GM12878 (cell line): Measurements from ENCODE around the gene CDKN1B. TPM values are rescaled to one million over a fixed set of nuclear protein-coding genes. Genes with fewer than 3 reads are reported as not detected.

Source experiments
- ATAC-seq: fragments of 200-7000 bp; cut with Tn5 transposase; 3 replicates; pipeline ENCODE4 v1.9.1; 2020; ENCODE audit warnings: mild to moderate bottlenecking, moderate library complexity
- BruUV-seq: library from RNA; stranded (reverse); fragments of 400-500 nt; replicated peaks from 2 replicates; lab custom pipeline; 2021; lab: Mats Ljungman, UMichigan
- CTCF ChIA-PET: fragments of 300-600 bp; sonication (Branson Sonifier 250); formaldehyde crosslinking; extraction: SDS; loops from one replicate; lab custom pipeline; 2021; ENCODE audit warnings: inconsistent platforms; lab: Yijun Ruan, JAX
- POLR2A ChIA-PET: fragments of 350-600 bp; formaldehyde crosslinking; extraction: SDS; loops from one replicate; lab custom pipeline; 2021; ENCODE audit warnings: inconsistent platforms; lab: Charles Lee
- RAD21 ChIA-PET: fragments of 300-600 bp; sonication (Branson Sonifier 250); formaldehyde crosslinking; loops from one replicate; lab custom pipeline; 2023; ENCODE audit warnings: antibody characterized with exemption; ENCODE audit not compliant: unreplicated experiment; lab: Charles Lee
- SMC1A ChIA-PET: fragments of 300-600 bp; sonication (Branson Sonifier 250); formaldehyde crosslinking; loops from one replicate; lab custom pipeline; 2023; ENCODE audit not compliant: unreplicated experiment, uncharacterized antibody; lab: Charles Lee
- DNase-seq: peaks from one replicate; pipeline ENCODE4 v3.0.0-alpha.2; 2011; ENCODE audit warnings: low read depth, low spot score
- FAIRE-seq: peaks from 3 replicates; lab custom pipeline; 2011; peaks lifted over from hg19 to GRCh38; lab: Jason Lieb, UNC
- H2AFZ ChIP-seq: 2 replicates; pipeline ENCODE4 v1.6.0; 2011; ENCODE audit warnings: low read depth, low read length, control low read depth; ENCODE audit not compliant: control insufficient read depth
- H3K27ac ChIP-seq: 2 replicates; pipeline ENCODE4 v1.5.1; 2011; ENCODE audit warnings: control low read depth; ENCODE audit not compliant: control insufficient read depth, insufficient read depth
- H3K27me3 ChIP-seq, 2 experiments: replicated peaks in 1 of 2; 2 replicates each; pipeline versions ENCODE4 v1.6.0 to v1.6.1; 2011; ENCODE audit warnings: low read length in 1 of 2; ENCODE audit not compliant: control insufficient read depth in 2 of 2, insufficient read depth in 2 of 2
- H3K36me3 ChIP-seq, 2 experiments: 2 replicates each; pipeline ENCODE4 v1.5.1; 2011; ENCODE audit warnings: low read length in 1 of 2; ENCODE audit not compliant: control insufficient read depth in 2 of 2, insufficient read depth in 2 of 2
- H3K4me1 ChIP-seq: 2 replicates; pipeline ENCODE4 v1.6.1; 2011; ENCODE audit warnings: mild to moderate bottlenecking, low read length, moderate library complexity, mixed read lengths; ENCODE audit not compliant: control insufficient read depth, insufficient read depth
- H3K4me2 ChIP-seq: 2 replicates; pipeline ENCODE4 v1.6.0; 2011; ENCODE audit warnings: control low read depth; ENCODE audit not compliant: control insufficient read depth, insufficient read depth
- H3K4me3 ChIP-seq: fragments of 200-600 bp; sonication (generic); 2 replicates; pipeline ENCODE4 v1.5.1; 2016
- H3K79me2 ChIP-seq: 2 replicates; pipeline ENCODE4 v1.6.0; 2011; ENCODE audit warnings: low read length; ENCODE audit not compliant: control insufficient read depth, insufficient read depth
- H3K9ac ChIP-seq: 2 replicates; pipeline ENCODE4 v1.8.0; 2011; ENCODE audit warnings: low read length, control low read depth, mixed read lengths; ENCODE audit not compliant: control insufficient read depth, insufficient read depth
- H3K9me3 ChIP-seq: replicated peaks from 3 replicates; pipeline ENCODE4 v1.5.1; 2011; ENCODE audit warnings: mild to moderate bottlenecking, low read length; ENCODE audit not compliant: control insufficient read depth, insufficient read depth
- H4K20me1 ChIP-seq: 2 replicates; pipeline ENCODE4 v1.6.0; 2011; ENCODE audit not compliant: control insufficient read depth, insufficient read depth
- CBFB ChIP-seq: IDR thresholded peaks from 2 replicates; pipeline ENCODE4 v1.6.1; 2016; ENCODE audit warnings: antibody characterized with exemption, low read depth
- CBX3 ChIP-seq: fragments of 200-600 bp; sonication (generic); IDR thresholded peaks from 2 replicates; pipeline ENCODE4 v1.6.1; 2016; ENCODE audit warnings: low read depth, borderline replicate concordance
- CREB1 ChIP-seq: IDR thresholded peaks from 2 replicates; pipeline ENCODE4 v1.6.1; 2012; ENCODE audit warnings: low read depth, mild to moderate bottlenecking, inconsistent platforms
- CREM ChIP-seq: IDR thresholded peaks from 2 replicates; pipeline ENCODE4 v1.6.1; 2014; ENCODE audit warnings: antibody characterized with exemption, low read depth
- POLR2AphosphoS2 ChIP-seq: IDR thresholded peaks from 2 replicates; pipeline ENCODE4 v1.6.1; 2011; ENCODE audit warnings: low read depth, mild to moderate bottlenecking, low read length, improper control_type of control experiment, moderate library complexity
- POU2F2 ChIP-seq: IDR thresholded peaks from 3 replicates; pipeline ENCODE4 v1.6.1; 2011; ENCODE audit warnings: low read depth, mild to moderate bottlenecking, low read length, borderline replicate concordance
- RCOR1 ChIP-seq: conservative IDR thresholded peaks from 2 replicates; pipeline ENCODE4 v1.6.1; 2012; ENCODE audit warnings: low read depth, low read length, improper control_type of control experiment
- SIN3A ChIP-seq: IDR thresholded peaks from 2 replicates; pipeline ENCODE4 v1.6.1; 2012; ENCODE audit warnings: low read depth, low read length, improper control_type of control experiment
- ZNF274 ChIP-seq: IDR thresholded peaks from one replicate; pipeline ENCODE4 v1.8.0; 2011; ENCODE audit not compliant: insufficient read length, insufficient read depth
- WGBS: methylation state at CpG from one replicate; pipeline ENCODE4 v1.1.6; 2016; ENCODE audit warnings: low lambda C conversion rate; ENCODE audit not compliant: insufficient replicate concordance, insufficient coverage; ENCODE audit errors: missing lambda C conversion rate; 5-methylcytosine and 5-hydroxymethylcytosine counted together
- in situ Hi-C: fragments of 300-500 bp; cut with MboI; formaldehyde crosslinking; loops from 9 replicates; pipeline ENCODE4 v1.14.3; 2018; ENCODE audit warnings: mixed read lengths
- intact Hi-C: fragments of 100-400 bp; cut with micrococcal nuclease; formaldehyde crosslinking; loops from one replicate; pipeline ENCODE4 v1.14.2; 2022; ENCODE audit not compliant: unreplicated experiment
- polyA plus RNA-seq, 11 experiments: library from polyadenylated mRNA; depleted of rRNA in 4 of 11; unstranded in 6 of 11; stranded (reverse) in 5 of 11; fragments of >200 nt; fragmentation: Nextera tagmentation in 4 of 11; fragmentation: Illumina TruSeq in 1 of 11; extraction: Ambion mirVana in 4 of 11; extraction: Trizol in 1 of 11; gene quantifications; 1 replicate in 1 of 11; 2 replicates in 10 of 11; pipeline versions ENCODE4 v1.2.1 to v1.2.3, GENCODE V29; 2011 to 2016; ENCODE audit warnings: inconsistent platforms in 2 of 11, missing spikeins in 2 of 11, low read depth in 1 of 11
- total RNA-seq, 4 experiments: library from RNA; depleted of rRNA in 3 of 4; stranded (reverse); fragments of >200 nt in 3 of 4; fragmentation: Illumina TruSeq in 1 of 4; extraction: Trizol in 1 of 4; gene quantifications; 2 replicates each; pipeline versions ENCODE4 v1.2.1 to v1.2.3, GENCODE V29; 2013 to 2021
- TF ChIP-seq, protein P1 (sequence below): IDR thresholded peaks from 2 replicates; pipeline ENCODE4 v1.6.1; 2012; ENCODE audit warnings: low read depth, low read length, improper control_type of control experiment
- TF ChIP-seq, protein P2 (sequence below): fragments of 450-650 bp; IDR thresholded peaks from 2 replicates; pipeline ENCODE4 v1.6.1; 2017; ENCODE audit warnings: low read depth, mild to moderate bottlenecking, moderate library complexity
- TF ChIP-seq, protein P3 (sequence below): fragments of 450-650 bp; IDR thresholded peaks from 2 replicates; pipeline ENCODE4 v1.6.1; 2018; ENCODE audit warnings: mild to moderate bottlenecking, low read depth, moderate library complexity; ENCODE audit not compliant: partially characterized antibody

Gene CDKN1B
- total and polyA plus RNA-seq, 10 of the 15 experiments (the other 5 are each of a cell fraction or from before 2014, with no cell fraction given), result 4.2 to 39.1 (median 23.1) TPM

DNA sequence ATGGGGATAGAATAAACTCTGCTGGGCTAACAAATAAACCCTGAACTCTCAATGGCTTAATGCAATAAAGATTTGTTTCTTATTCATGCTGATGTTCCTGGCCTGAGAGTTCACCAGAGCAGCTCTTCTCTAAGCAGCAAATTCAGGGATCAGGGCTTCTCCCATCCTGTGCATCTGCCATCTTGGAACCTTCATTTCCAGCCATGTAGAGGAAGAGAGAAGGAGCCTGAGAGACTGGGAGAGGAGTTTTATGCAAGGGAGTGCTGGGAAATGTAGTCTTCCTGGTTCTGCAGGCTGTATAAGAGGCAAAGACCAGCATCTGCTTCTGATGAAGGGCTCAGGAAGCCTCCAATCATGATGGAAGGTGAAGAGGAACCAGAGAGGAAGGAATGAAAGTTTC lies 47.7 kb downstream of the CDKN1B start:
- in situ Hi-C loops, result no loop called here
- Histone ChIP-seq H3K4me1 (no peaks in the 10 kb centered on the region), H3K9me3 (no peaks in the 10 kb centered on the region; the same call in 2 of the 3 replicates), H2AFZ (no peak overlapping the region), H3K9ac (no peak overlapping the region), H3K36me3 (no peaks in the 10 kb centered on the region), H3K4me2 (no peak overlapping the region), H4K20me1 (no peaks in the 10 kb centered on the region), H3K79me2 (no peaks in the 10 kb centered on the region), H3K4me3 (no peak overlapping the region), H3K27me3 (no peaks in the 10 kb centered on the region), H3K27ac (no peak overlapping the region)
- POLR2A ChIA-PET, result no interaction called here
- ATAC-seq (no peak), FAIRE-seq (no peak), DNase-seq (no peak)
- RAD21 ChIA-PET, result no interaction called here
- intact Hi-C loops, result no loop called here
- SMC1A ChIA-PET, result no interaction called here
- TF ChIP-seq SIN3A (no peak), ZNF274 (no peak), RCOR1 (no peak), CREM (no peak), CREB1 (no peak)
- TF ChIP-seq, protein P1, sequence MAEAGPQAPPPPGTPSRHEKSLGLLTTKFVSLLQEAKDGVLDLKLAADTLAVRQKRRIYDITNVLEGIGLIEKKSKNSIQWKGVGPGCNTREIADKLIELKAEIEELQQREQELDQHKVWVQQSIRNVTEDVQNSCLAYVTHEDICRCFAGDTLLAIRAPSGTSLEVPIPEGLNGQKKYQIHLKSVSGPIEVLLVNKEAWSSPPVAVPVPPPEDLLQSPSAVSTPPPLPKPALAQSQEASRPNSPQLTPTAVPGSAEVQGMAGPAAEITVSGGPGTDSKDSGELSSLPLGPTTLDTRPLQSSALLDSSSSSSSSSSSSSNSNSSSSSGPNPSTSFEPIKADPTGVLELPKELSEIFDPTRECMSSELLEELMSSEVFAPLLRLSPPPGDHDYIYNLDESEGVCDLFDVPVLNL, result no peak
- no TSS peak for BruUV-seq
- CTCF ChIA-PET, result no interaction called here

DNA sequence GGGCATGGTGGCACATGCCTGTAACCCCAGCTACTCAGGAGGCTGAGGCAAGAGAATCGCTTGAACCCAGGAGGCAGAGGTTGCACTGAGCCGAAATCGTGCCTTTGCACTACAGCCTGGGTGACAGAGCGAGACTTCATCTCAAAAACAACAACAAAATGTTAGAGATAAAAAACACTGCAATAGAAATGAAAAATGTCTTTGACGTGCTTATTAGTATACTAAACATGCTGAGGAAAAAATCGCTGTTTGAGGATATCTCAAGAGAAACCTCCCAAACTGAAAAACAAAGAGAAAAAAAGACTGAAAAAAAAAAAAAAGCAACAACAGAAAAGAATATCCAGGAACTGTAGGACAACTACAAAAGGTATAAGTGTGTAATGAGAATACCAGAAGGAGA lies 53.1 kb downstream of the CDKN1B start:
- TF ChIP-seq POLR2AphosphoS2, result no peak
- TF ChIP-seq, protein P2, sequence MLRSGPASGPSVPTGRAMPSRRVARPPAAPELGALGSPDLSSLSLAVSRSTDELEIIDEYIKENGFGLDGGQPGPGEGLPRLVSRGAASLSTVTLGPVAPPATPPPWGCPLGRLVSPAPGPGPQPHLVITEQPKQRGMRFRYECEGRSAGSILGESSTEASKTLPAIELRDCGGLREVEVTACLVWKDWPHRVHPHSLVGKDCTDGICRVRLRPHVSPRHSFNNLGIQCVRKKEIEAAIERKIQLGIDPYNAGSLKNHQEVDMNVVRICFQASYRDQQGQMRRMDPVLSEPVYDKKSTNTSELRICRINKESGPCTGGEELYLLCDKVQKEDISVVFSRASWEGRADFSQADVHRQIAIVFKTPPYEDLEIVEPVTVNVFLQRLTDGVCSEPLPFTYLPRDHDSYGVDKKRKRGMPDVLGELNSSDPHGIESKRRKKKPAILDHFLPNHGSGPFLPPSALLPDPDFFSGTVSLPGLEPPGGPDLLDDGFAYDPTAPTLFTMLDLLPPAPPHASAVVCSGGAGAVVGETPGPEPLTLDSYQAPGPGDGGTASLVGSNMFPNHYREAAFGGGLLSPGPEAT, result no peak
- TF ChIP-seq, protein P3, sequence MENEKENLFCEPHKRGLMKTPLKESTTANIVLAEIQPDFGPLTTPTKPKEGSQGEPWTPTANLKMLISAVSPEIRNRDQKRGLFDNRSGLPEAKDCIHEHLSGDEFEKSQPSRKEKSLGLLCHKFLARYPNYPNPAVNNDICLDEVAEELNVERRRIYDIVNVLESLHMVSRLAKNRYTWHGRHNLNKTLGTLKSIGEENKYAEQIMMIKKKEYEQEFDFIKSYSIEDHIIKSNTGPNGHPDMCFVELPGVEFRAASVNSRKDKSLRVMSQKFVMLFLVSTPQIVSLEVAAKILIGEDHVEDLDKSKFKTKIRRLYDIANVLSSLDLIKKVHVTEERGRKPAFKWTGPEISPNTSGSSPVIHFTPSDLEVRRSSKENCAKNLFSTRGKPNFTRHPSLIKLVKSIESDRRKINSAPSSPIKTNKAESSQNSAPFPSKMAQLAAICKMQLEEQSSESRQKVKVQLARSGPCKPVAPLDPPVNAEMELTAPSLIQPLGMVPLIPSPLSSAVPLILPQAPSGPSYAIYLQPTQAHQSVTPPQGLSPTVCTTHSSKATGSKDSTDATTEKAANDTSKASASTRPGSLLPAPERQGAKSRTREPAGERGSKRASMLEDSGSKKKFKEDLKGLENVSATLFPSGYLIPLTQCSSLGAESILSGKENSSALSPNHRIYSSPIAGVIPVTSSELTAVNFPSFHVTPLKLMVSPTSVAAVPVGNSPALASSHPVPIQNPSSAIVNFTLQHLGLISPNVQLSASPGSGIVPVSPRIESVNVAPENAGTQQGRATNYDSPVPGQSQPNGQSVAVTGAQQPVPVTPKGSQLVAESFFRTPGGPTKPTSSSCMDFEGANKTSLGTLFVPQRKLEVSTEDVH, result no peak
- TF ChIP-seq POU2F2, result no peak
- no peak for TF ChIP-seq CBX3
- no peak for TF ChIP-seq CBFB
- ChIA-PET CTCF (no interaction called here), SMC1A (no interaction called here), RAD21 (no interaction called here), POLR2A (interaction anchor here (0.6 kb wide), 1 partner anchor 325 kb away, joined by 3 read pairs; no protein-coding TSS in a partner anchor)
- H2AFZ ChIP-seq, result no peak overlapping the region
- no peaks in the 10 kb centered on the region; the same call in 2 of the 3 replicates for H3K9me3 ChIP-seq
- H3K36me3 ChIP-seq, result no peaks in the 10 kb centered on the region
- H3K4me1 ChIP-seq, result no peaks in the 10 kb centered on the region
- 100% methylated on average over 6 of the region's 6 CpGs for WGBS
- intact Hi-C loops, result no loop called here
- FAIRE-seq (no peak), DNase-seq (no peak), ATAC-seq (no peak)
- BruUV-seq, result no TSS peak
- no peak overlapping the region for H3K9ac ChIP-seq
- no peak overlapping the region for H3K27ac ChIP-seq
- in situ Hi-C loops, result no loop called here
- no peaks in the 10 kb centered on the region for H4K20me1 ChIP-seq
- H3K4me3 ChIP-seq, result no peak overlapping the region
- no peak overlapping the region for H3K4me2 ChIP-seq
- no peaks in the 10 kb centered on the region for H3K79me2 ChIP-seq
- no peaks in the 10 kb centered on the region for H3K27me3 ChIP-seq
